Left lung (tissue), 10 donors: ENCODE data around the gene PHF8. TPM values are rescaled to one million over a fixed set of nuclear protein-coding genes. Genes with fewer than 3 reads are reported as not detected.

Source experiments
- ATAC-seq: fragments of 200-7000 bp; cut with Tn5 transposase; one replicate; pipeline ENCODE4 v1.9.1; 2020; ENCODE audit warnings: moderate library complexity
- DNase-seq, 4 donors: peaks; one replicate each; pipeline ENCODE4 v3.0.0-alpha.2; 2013 to 2020
- H3K27ac ChIP-seq, 2 donors: fragments of 200-600 bp; sonication (generic) in 1 of 2; one replicate each; pipeline versions ENCODE4 v1.5.0 to v1.8.0; 2020 to 2021
- H3K27me3 ChIP-seq, 2 donors: fragments of 200-600 bp; sonication (generic) in 1 of 2; one replicate each; pipeline versions ENCODE4 v1.5.0 to v1.8.0; 2020 to 2021
- H3K36me3 ChIP-seq, 2 donors: fragments of 200-600 bp; sonication (generic) in 1 of 2; one replicate each; pipeline versions ENCODE4 v1.5.0 to v1.8.0; 2020 to 2021
- H3K4me1 ChIP-seq, 2 donors: fragments of 200-600 bp; one replicate each; pipeline ENCODE4 v1.8.0; 2021
- H3K4me3 ChIP-seq, 2 donors: fragments of 200-600 bp; sonication (generic) in 1 of 2; one replicate each; pipeline versions ENCODE4 v1.5.0 to v1.8.0; 2020 to 2021; ENCODE audit warnings: mild to moderate bottlenecking in 1 of 2
- H3K9me3 ChIP-seq, 2 donors: fragments of 200-600 bp; sonication (generic) in 1 of 2; one replicate each; pipeline versions ENCODE4 v1.5.0 to v1.8.0; 2020 to 2021
- CTCF ChIP-seq, 2 donors: fragments of 200-600 bp; sonication (generic) in 1 of 2; IDR thresholded peaks; one replicate each; pipeline versions ENCODE4 v1.5.0 to v1.8.0; 2021; ENCODE audit warnings: antibody characterized with exemption in 2 of 2
- intact Hi-C, 2 donors: fragments of 100-400 bp; cut with DNase I; formaldehyde crosslinking; loops; one replicate each; pipeline versions ENCODE4 v1.11.2 to v1.14.2; 2022
- polyA plus RNA-seq, 6 donors: library from polyadenylated mRNA; unstranded; fragments of 120-200 nt; gene quantifications; one replicate each; pipeline ENCODE4 v1.2.1, GENCODE V29; 2013; ENCODE audit not compliant: insufficient read length in 6 of 6
- total RNA-seq, 2 donors: library from RNA; stranded (reverse); fragmentation: NEBNext Ultra II Directional; extraction: Animal tissue kit (Norgen Biotek cat#: 25700); gene quantifications; one replicate each; pipeline ENCODE4 v1.2.1, GENCODE V29; 2021
- donor health status: DM: no; HTN: yes; CAD: no.
- donor health status: DM: no; HTN: no; CAD: no.

The PHF8 gene
- total and polyA plus RNA-seq, 8 donors = 19.9 to 31.5 (median 29.0) TPM

GRCh38 chrX:53930515-53931380 lies 113.5 kb downstream of the PHF8 start:
- no peak overlapping the region for H3K4me3 ChIP-seq
- no peak for DNase-seq
- no peaks in the 10 kb centered on the region for H3K27me3 ChIP-seq
- intact Hi-C loops = no loop called here
- no peak overlapping the region for H3K27ac ChIP-seq
- no peak for ATAC-seq
- H3K36me3 ChIP-seq = no peaks in the 10 kb centered on the region
- no peak for TF ChIP-seq CTCF (IDR thresholded peaks at IDR 0.05)
- no peaks in the 10 kb centered on the region for H3K9me3 ChIP-seq
- no peaks in the 10 kb centered on the region for H3K4me1 ChIP-seq

GRCh38 chrX:53926030-53926429 lies 118.2 kb downstream of the PHF8 start:
- H3K9me3 ChIP-seq = no peaks in the 10 kb centered on the region
- ATAC-seq (no peak), DNase-seq (no peak)
- no peaks in the 10 kb centered on the region for H3K4me1 ChIP-seq
- no peak overlapping the region for H3K4me3 ChIP-seq
- intact Hi-C loops = no loop called here
- TF ChIP-seq CTCF (IDR thresholded peaks at IDR 0.05) = no peak
- H3K36me3 ChIP-seq = no peaks in the 10 kb centered on the region
- no peak overlapping the region for H3K27ac ChIP-seq
- no peaks in the 10 kb centered on the region for H3K27me3 ChIP-seq

GRCh38 chrX:53918702-53919101 lies 125.6 kb downstream of the PHF8 start:
- no peak for TF ChIP-seq CTCF (IDR thresholded peaks at IDR 0.05)
- ATAC-seq (no peak), DNase-seq (no peak)
- Histone ChIP-seq H3K27ac (no peak overlapping the region), H3K4me1 (no peaks in the 10 kb centered on the region), H3K36me3 (no peaks in the 10 kb centered on the region), H3K9me3 (no peaks in the 10 kb centered on the region), H3K27me3 (no peaks in the 10 kb centered on the region), H3K4me3 (no peak overlapping the region)
- intact Hi-C loops = no loop called here

GRCh38 chrX:53900623-53901022 lies 143.7 kb downstream of the PHF8 start:
- Histone ChIP-seq H3K4me1 (no peaks in the 10 kb centered on the region), H3K9me3 (no peaks in the 10 kb centered on the region), H3K27me3 (no peaks in the 10 kb centered on the region), H3K4me3 (no peak overlapping the region), H3K36me3 (no peaks in the 10 kb centered on the region), H3K27ac (no peak overlapping the region)
- intact Hi-C loops = no loop called here
- no peak for DNase-seq
- no peak for TF ChIP-seq CTCF (IDR thresholded peaks at IDR 0.05)
- ATAC-seq = no peak

- H3K27ac ChIP-seq = no peak overlapping the region
- no peaks in the 10 kb centered on the region for H3K4me1 ChIP-seq
- no peaks in the 10 kb centered on the region for H3K27me3 ChIP-seq
- intact Hi-C loops = no loop called here
- H3K36me3 ChIP-seq = no peaks in the 10 kb centered on the region
- DNase-seq (no peak), ATAC-seq (no peak)
- TF ChIP-seq CTCF (IDR thresholded peaks at IDR 0.05) = no peak
- H3K4me3 ChIP-seq = no peak overlapping the region
- H3K9me3 ChIP-seq = no peaks in the 10 kb centered on the region
These were observed 149.0 kb downstream of the PHF8 start for GRCh38 chrX:53895270-53895669.

Other genes starting within 250 kb of the PHF8 start
- gene FAM120C, start 138.8 kb upstream of the PHF8 start, total RNA-seq = 10 to 100 TPM in 1 of 2 donors, 1 to 10 TPM in 1; 7.4 to 11.3 TPM
- 10 to 100 TPM; 10.3 to 12.3 (median 10.8) TPM for gene FAM120C, start 138.8 kb upstream of the PHF8 start, polyA plus RNA-seq